ENCODE results near the gene CARNS1.

The CARNS1 gene

DNA sequence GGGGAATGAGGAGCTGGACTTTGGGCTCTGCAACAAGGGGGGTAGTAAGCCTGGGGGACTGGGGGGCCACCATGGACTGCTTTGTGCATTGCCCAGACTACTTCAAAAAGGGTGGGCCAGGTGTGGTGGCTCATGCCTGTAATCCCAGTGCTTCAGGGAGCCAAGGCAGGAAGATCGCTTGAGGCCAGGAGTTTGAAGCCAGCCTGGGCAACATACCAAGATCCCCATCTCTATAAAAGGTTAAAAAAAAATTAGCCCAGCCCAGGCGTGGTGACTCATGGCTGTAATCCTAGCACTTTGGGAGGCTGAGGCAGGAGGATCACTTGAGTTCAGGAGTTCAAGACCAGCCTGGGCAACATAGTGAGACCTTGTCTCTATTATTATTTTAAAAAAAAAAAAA is 50.1 kb downstream of the CARNS1 start:
- DNase-seq (ENCODE audit: low spot score): peak; percentile 65

- no peak for DNase-seq (ENCODE audit: low spot score)
Observed at GRCh38 chr11:67466367-67466766, 50.9 kb downstream of the CARNS1 start.

- DNase-seq (ENCODE audit: low spot score): no peak
Observed at GRCh38 chr11:67466962-67467771, 51.7 kb downstream of the CARNS1 start.

GRCh38 chr11:67468056-67468455 is 52.6 kb downstream of the CARNS1 start:
- peak; percentile 72 for DNase-seq (ENCODE audit: low spot score)

GRCh38 chr11:67468456-67468758 is 52.9 kb downstream of the CARNS1 start:
- no peak for DNase-seq (ENCODE audit: low spot score)

GRCh38 chr11:67468759-67469507 is 53.5 kb downstream of the CARNS1 start, which contains the start of gene TMEM134:
Gene TMEM134, minus strand, starts transcription at chr11:67469251. Its CDS starts 59 bp downstream, at chr11:67469192.
- peak; percentile 93 for DNase-seq (ENCODE audit: low spot score)

DNA sequence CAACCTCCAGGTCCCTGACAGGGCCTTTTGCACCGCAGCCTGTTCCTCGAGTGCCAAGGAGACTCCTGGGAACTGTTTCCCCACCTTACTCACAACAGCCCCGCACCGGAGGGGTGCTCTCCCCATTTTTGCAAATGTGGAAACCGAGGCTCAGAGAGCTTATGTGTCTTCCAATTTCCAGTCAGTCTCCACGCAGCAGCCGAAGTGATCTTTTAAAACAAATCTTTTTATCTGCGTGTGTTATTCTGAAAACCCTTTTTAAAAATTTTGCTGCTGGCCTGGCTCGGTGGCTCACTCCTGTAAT is 54.0 kb downstream of the CARNS1 start:
- DNase-seq (ENCODE audit: low spot score): no peak

GRCh38 chr11:67470337-67471002 is 55.0 kb downstream of the CARNS1 start:
- DNase-seq (ENCODE audit: low spot score): no peak

- DNase-seq (ENCODE audit: low spot score): no peak
Observed at GRCh38 chr11:67472882-67473281, 57.4 kb downstream of the CARNS1 start.

All from LoVo (cell line).